NB4 (cell line): ENCODE data around the gene SASH1.
A peak's percentile ranks its signal among the peaks of the same experiment; 100 is the strongest.

Source experiments
- DNase-seq: peaks from one replicate; pipeline ENCODE4 v3.0.0; 2010; ENCODE audit warnings: low read depth
- H3K4me3 ChIP-seq: one replicate; pipeline ENCODE4 v1.5.1; 2011; ENCODE audit warnings: mild to moderate bottlenecking, low read depth, low read length, moderate library complexity
- CTCF ChIP-seq: IDR thresholded peaks from one replicate; pipeline ENCODE4 v1.5.1; 2012; ENCODE audit warnings: low read depth, low read length
- MAX ChIP-seq: IDR thresholded peaks from 2 replicates; pipeline ENCODE4 v1.6.1; 2011; ENCODE audit warnings: low read depth, low read length
- MYC ChIP-seq: IDR thresholded peaks from 2 replicates; pipeline ENCODE4 v1.6.1; 2011; ENCODE audit warnings: low read depth, low read length
- POLR2A ChIP-seq: IDR thresholded peaks from 2 replicates; pipeline ENCODE4 v1.6.1; 2011; ENCODE audit warnings: mild to moderate bottlenecking; ENCODE audit not compliant: insufficient read length; ENCODE audit errors: extremely low read depth

The SASH1 gene

GRCh38 chr6:148445116-148445515 lies 102.5 kb downstream of the SASH1 start:
- H3K4me3 ChIP-seq = no peak overlapping the region
- no peak for DNase-seq
- TF ChIP-seq CTCF (no peak), MAX (no peak), POLR2A (no peak), MYC (no peak)

GRCh38 chr6:148445620-148446019 lies 103.0 kb downstream of the SASH1 start:
- no peak overlapping the region for H3K4me3 ChIP-seq
- no peak for TF ChIP-seq MAX
- no peak for TF ChIP-seq POLR2A
- no peak for TF ChIP-seq MYC
- no peak for TF ChIP-seq CTCF
- no peak for DNase-seq

GRCh38 chr6:148446681-148447080 lies 104.0 kb downstream of the SASH1 start:
- no peak overlapping the region for H3K4me3 ChIP-seq
- DNase-seq = no peak
- TF ChIP-seq MYC = no peak
- no peak for TF ChIP-seq POLR2A
- no peak for TF ChIP-seq CTCF
- no peak for TF ChIP-seq MAX

- DNase-seq = no peak
- no peak overlapping the region for H3K4me3 ChIP-seq
- no peak for TF ChIP-seq MYC
- TF ChIP-seq MAX = no peak
- TF ChIP-seq CTCF = no peak
- TF ChIP-seq POLR2A = no peak
These were observed 105.0 kb downstream of the SASH1 start for GRCh38 chr6:148447521-148448230.

- peak; percentile 8 for DNase-seq
- no peak for TF ChIP-seq POLR2A
- no peak for TF ChIP-seq MYC
- no peak for TF ChIP-seq CTCF
- no peak for TF ChIP-seq MAX
- no peak overlapping the region for H3K4me3 ChIP-seq
These were observed 105.9 kb downstream of the SASH1 start for GRCh38 chr6:148448369-148449012.
